Activated CD4-positive, alpha-beta memory T cell treated with anti-CD3 and anti-CD28 coated beads, Interleukin-2, amount 10 ng/mL, durations not matched to agents 7 days and 5 days (primary cell): Measurements from ENCODE around the gene KRTAP12-2. TPM values are rescaled to one million over a fixed set of nuclear protein-coding genes. Genes with fewer than 3 reads are reported as not detected.

Experiments
- CTCF ChIA-PET: fragments of 350-600 bp; sonication (Branson Sonifier 250); formaldehyde crosslinking; loops from one replicate; lab custom pipeline; 2021; ENCODE audit warnings: antibody characterized with exemption, inconsistent platforms; lab: Charles Lee
- POLR2A ChIA-PET: fragments of 350-600 bp; sonication (Branson Sonifier 250); formaldehyde crosslinking; loops from one replicate; lab custom pipeline; 2021; ENCODE audit warnings: antibody characterized with exemption; lab: Charles Lee
- DNase-seq: peaks from one replicate; pipeline ENCODE4 v3.0.0-alpha.2; 2020
- H3K27ac Mint-ChIP-seq: one replicate; pipeline ENCODE4 v1.8.0; 2021; ENCODE audit warnings: mild to moderate bottlenecking, mixed read lengths
- H3K27me3 Mint-ChIP-seq: one replicate; pipeline ENCODE4 v1.8.0; 2021; ENCODE audit warnings: mixed read lengths
- H3K36me3 Mint-ChIP-seq: one replicate; pipeline ENCODE4 v1.8.0; 2021; ENCODE audit warnings: low read depth, mixed read lengths
- H3K4me1 Mint-ChIP-seq: one replicate; pipeline ENCODE4 v1.8.0; 2021; ENCODE audit warnings: mixed read lengths
- H3K4me3 Mint-ChIP-seq: one replicate; pipeline ENCODE4 v1.8.0; 2021; ENCODE audit warnings: mild to moderate bottlenecking, mixed read lengths
- H3K9me3 Mint-ChIP-seq: one replicate; pipeline ENCODE4 v1.8.0; 2021; ENCODE audit warnings: mixed read lengths
- total RNA-seq, 2 experiments: library from RNA; stranded (reverse); gene quantifications; one replicate each; pipeline ENCODE4 v1.2.3, GENCODE V29; 2021

The KRTAP12-2 gene
- total RNA-seq, 2 experiments from 2014 or later, result not detected

- Mint-ChIP-seq H3K27me3 (peaks cover 83% of the 10 kb centered on the region), H3K9me3 (peaks cover 10% of the 10 kb centered on the region), H3K4me1 (peaks cover 5% of the 10 kb centered on the region), H3K4me3 (no peak overlapping the region), H3K27ac (no peak overlapping the region), H3K36me3 (peaks cover 13% of the 10 kb centered on the region)
- CTCF ChIA-PET, result interaction anchor here (1.2 kb wide), 1 partner anchor 85 kb away, joined by 3 read pairs; no protein-coding TSS in a partner anchor
- DNase-seq, result no peak
- POLR2A ChIA-PET, result no interaction called here
Measured at GRCh38 chr21:44708213-44708865, 41.6 kb upstream of the KRTAP12-2 start.

GRCh38 chr21:44706706-44707581 lies 40.2 kb upstream of the KRTAP12-2 start:
- Mint-ChIP-seq H3K27ac (no peak overlapping the region), H3K9me3 (peaks cover 10% of the 10 kb centered on the region), H3K4me3 (no peak overlapping the region), H3K36me3 (peaks cover 13% of the 10 kb centered on the region), H3K27me3 (peaks cover 77% of the 10 kb centered on the region), H3K4me1 (peaks cover 5% of the 10 kb centered on the region)
- no peak for DNase-seq
- POLR2A ChIA-PET, result no interaction called here
- CTCF ChIA-PET, result interaction anchor here (1.2 kb wide), 1 partner anchor 87 kb away, joined by 3 read pairs; no protein-coding TSS in a partner anchor

- peaks cover 10% of the 10 kb centered on the region for H3K9me3 Mint-ChIP-seq
- peaks cover 5% of the 10 kb centered on the region for H3K4me1 Mint-ChIP-seq
- CTCF ChIA-PET, result no interaction called here
- POLR2A ChIA-PET, result no interaction called here
- H3K27me3 Mint-ChIP-seq, result peaks cover 76% of the 10 kb centered on the region
- H3K36me3 Mint-ChIP-seq, result peaks cover 13% of the 10 kb centered on the region
- DNase-seq, result no peak
- no peak overlapping the region for H3K27ac Mint-ChIP-seq
- peak overlapping the region; percentile 15 for H3K4me3 Mint-ChIP-seq
Measured at GRCh38 chr21:44706026-44706705, 39.4 kb upstream of the KRTAP12-2 start.

- no peak overlapping the region for H3K4me3 Mint-ChIP-seq
- DNase-seq, result no peak
- H3K4me1 Mint-ChIP-seq, result peaks cover 3% of the 10 kb centered on the region
- H3K36me3 Mint-ChIP-seq, result peaks cover 13% of the 10 kb centered on the region
- peaks cover 72% of the 10 kb centered on the region for H3K27me3 Mint-ChIP-seq
- H3K9me3 Mint-ChIP-seq, result peaks cover 10% of the 10 kb centered on the region
- no peak overlapping the region for H3K27ac Mint-ChIP-seq
- POLR2A ChIA-PET, result no interaction called here
- CTCF ChIA-PET, result no interaction called here
Measured at GRCh38 chr21:44704636-44705001, 37.9 kb upstream of the KRTAP12-2 start.

- CTCF ChIA-PET, result no interaction called here
- peaks cover 69% of the 10 kb centered on the region for H3K27me3 Mint-ChIP-seq
Measured at GRCh38 chr21:44703731-44704635, 37.3 kb upstream of the KRTAP12-2 start.

GRCh38 chr21:44702973-44703730 lies 36.4 kb upstream of the KRTAP12-2 start:
- peaks cover 10% of the 10 kb centered on the region for H3K9me3 Mint-ChIP-seq
- POLR2A ChIA-PET, result no interaction called here
- CTCF ChIA-PET, result no interaction called here
- H3K36me3 Mint-ChIP-seq, result peaks cover 13% of the 10 kb centered on the region
- DNase-seq, result no peak
- no peak overlapping the region for H3K27ac Mint-ChIP-seq
- peaks cover 67% of the 10 kb centered on the region for H3K27me3 Mint-ChIP-seq
- H3K4me1 Mint-ChIP-seq, result no peaks in the 10 kb centered on the region
- H3K4me3 Mint-ChIP-seq, result no peak overlapping the region

More at GRCh38 chr21:44703731-44704635, 37.3 kb upstream of the KRTAP12-2 start:
- peaks cover 10% of the 10 kb centered on the region for H3K9me3 Mint-ChIP-seq
- H3K4me1 Mint-ChIP-seq, result no peaks in the 10 kb centered on the region
- POLR2A ChIA-PET, result no interaction called here
- H3K4me3 Mint-ChIP-seq, result no peak overlapping the region
- DNase-seq, result no peak
- peaks cover 13% of the 10 kb centered on the region for H3K36me3 Mint-ChIP-seq
- no peak overlapping the region for H3K27ac Mint-ChIP-seq

- peaks cover 67% of the 10 kb centered on the region for H3K27me3 Mint-ChIP-seq
- peaks cover 10% of the 10 kb centered on the region for H3K9me3 Mint-ChIP-seq
- H3K27ac Mint-ChIP-seq, result no peak overlapping the region
- H3K4me1 Mint-ChIP-seq, result no peaks in the 10 kb centered on the region
- ChIA-PET CTCF (no interaction called here), POLR2A (no interaction called here)
- no peak for DNase-seq
- no peak overlapping the region for H3K4me3 Mint-ChIP-seq
- peaks cover 13% of the 10 kb centered on the region for H3K36me3 Mint-ChIP-seq
Measured at GRCh38 chr21:44702111-44702972, 35.6 kb upstream of the KRTAP12-2 start.

- Mint-ChIP-seq H3K27ac (no peak overlapping the region), H3K4me3 (no peak overlapping the region), H3K36me3 (peaks cover 13% of the 10 kb centered on the region), H3K9me3 (peaks cover 10% of the 10 kb centered on the region), H3K4me1 (no peaks in the 10 kb centered on the region), H3K27me3 (peaks cover 67% of the 10 kb centered on the region)
- DNase-seq, result no peak
- CTCF ChIA-PET, result no interaction called here
- POLR2A ChIA-PET, result no interaction called here
Measured at GRCh38 chr21:44701541-44701940, 34.8 kb upstream of the KRTAP12-2 start.

- ChIA-PET CTCF (no interaction called here), POLR2A (no interaction called here)
- Mint-ChIP-seq H3K27me3 (peaks cover 67% of the 10 kb centered on the region), H3K4me3 (no peak overlapping the region), H3K27ac (no peak overlapping the region), H3K4me1 (no peaks in the 10 kb centered on the region), H3K9me3 (peaks cover 6% of the 10 kb centered on the region), H3K36me3 (peaks cover 10% of the 10 kb centered on the region)
- DNase-seq, result no peak
Measured at GRCh38 chr21:44701023-44701400, 34.3 kb upstream of the KRTAP12-2 start.

- H3K9me3 Mint-ChIP-seq, result peaks cover 2% of the 10 kb centered on the region
Measured at GRCh38 chr21:44700101-44701022, 33.6 kb upstream of the KRTAP12-2 start.

More at GRCh38 chr21:44700101-44701022, 33.6 kb upstream of the KRTAP12-2 start:
- ChIA-PET POLR2A (no interaction called here), CTCF (no interaction called here)
- Mint-ChIP-seq H3K27me3 (peaks cover 67% of the 10 kb centered on the region), H3K27ac (no peak overlapping the region), H3K4me1 (no peaks in the 10 kb centered on the region), H3K4me3 (no peak overlapping the region), H3K36me3 (peaks cover 5% of the 10 kb centered on the region)
- no peak for DNase-seq
